ENCODE measurements around the gene USP5.
A peak's percentile ranks its signal among the peaks of the same experiment; 100 is the strongest.

The USP5 gene

GRCh38 chr12:6828781-6829535 is 23.0 kb upstream of the USP5 start:
- no peak for TF ChIP-seq CTCF (IDR thresholded peaks at IDR 0.05; ENCODE audit: low read depth, low read length, missing control alignments)
- peak overlapping the region; percentile 92 for H3K4me3 ChIP-seq (ENCODE audit: low read depth, low read length)
- no peak for DNase-seq (ENCODE audit: low read depth)
- in situ Hi-C loops (cut with HindIII; ENCODE audit: low sequenced_read_pairs): no loop called here

GRCh38 chr12:6829536-6830220 is 22.3 kb upstream of the USP5 start:
- in situ Hi-C loops (cut with HindIII; ENCODE audit: low sequenced_read_pairs): no loop called here
- TF ChIP-seq CTCF (IDR thresholded peaks at IDR 0.05; ENCODE audit: low read depth, low read length, missing control alignments): peak; percentile 42
- peak overlapping the region; percentile 92 for H3K4me3 ChIP-seq (ENCODE audit: low read depth, low read length)
- no peak for DNase-seq (ENCODE audit: low read depth)

- no peak for DNase-seq (ENCODE audit: low read depth)
- no peak for TF ChIP-seq CTCF (IDR thresholded peaks at IDR 0.05; ENCODE audit: low read depth, low read length, missing control alignments)
Observed at GRCh38 chr12:6830286-6830890, 21.6 kb upstream of the USP5 start.

GRCh38 chr12:6830999-6831398 is 21.0 kb upstream of the USP5 start:
- TF ChIP-seq CTCF (IDR thresholded peaks at IDR 0.05; ENCODE audit: low read depth, low read length, missing control alignments): no peak
- no peak overlapping the region for H3K4me3 ChIP-seq (ENCODE audit: low read depth, low read length)
- in situ Hi-C loops (cut with HindIII; ENCODE audit: low sequenced_read_pairs): no loop called here
- no peak for DNase-seq (ENCODE audit: low read depth)

More at GRCh38 chr12:6830286-6830890, 21.6 kb upstream of the USP5 start:
- H3K4me3 ChIP-seq (ENCODE audit: low read depth, low read length): peak overlapping the region; percentile 92
- in situ Hi-C loops (cut with HindIII; ENCODE audit: low sequenced_read_pairs): no loop called here

- DNase-seq (ENCODE audit: low read depth): no peak
- in situ Hi-C loops (cut with HindIII; ENCODE audit: low sequenced_read_pairs): no loop called here
- no peak for TF ChIP-seq CTCF (IDR thresholded peaks at IDR 0.05; ENCODE audit: low read depth, low read length, missing control alignments)
- H3K4me3 ChIP-seq (ENCODE audit: low read depth, low read length): no peak overlapping the region
Observed at GRCh38 chr12:6831450-6831995, 20.4 kb upstream of the USP5 start.

- in situ Hi-C loops (cut with HindIII; ENCODE audit: low sequenced_read_pairs): no loop called here
- no peak for DNase-seq (ENCODE audit: low read depth)
- no peak overlapping the region for H3K4me3 ChIP-seq (ENCODE audit: low read depth, low read length)
- TF ChIP-seq CTCF (IDR thresholded peaks at IDR 0.05; ENCODE audit: low read depth, low read length, missing control alignments): no peak
Observed at GRCh38 chr12:6832125-6832524, 19.8 kb upstream of the USP5 start.
